HEK293 (cell line): ENCODE data around the gene DHRS12.

Source experiments
- MEIS1 ChIP-seq: sonication (generic); formaldehyde crosslinking; IDR thresholded peaks from 2 replicates; pipeline ENCODE4 v1.8.1; 2022; ENCODE audit warnings: missing genetic modification reagents, mild to moderate bottlenecking, borderline replicate concordance
- TF ChIP-seq, protein P1 (sequence below): fragments of 450-650 bp; formaldehyde crosslinking; IDR thresholded peaks from 2 replicates; pipeline ENCODE4 v1.5.1; 2016; ENCODE audit warnings: missing biosample characterization, missing genetic modification characterization

DNA sequence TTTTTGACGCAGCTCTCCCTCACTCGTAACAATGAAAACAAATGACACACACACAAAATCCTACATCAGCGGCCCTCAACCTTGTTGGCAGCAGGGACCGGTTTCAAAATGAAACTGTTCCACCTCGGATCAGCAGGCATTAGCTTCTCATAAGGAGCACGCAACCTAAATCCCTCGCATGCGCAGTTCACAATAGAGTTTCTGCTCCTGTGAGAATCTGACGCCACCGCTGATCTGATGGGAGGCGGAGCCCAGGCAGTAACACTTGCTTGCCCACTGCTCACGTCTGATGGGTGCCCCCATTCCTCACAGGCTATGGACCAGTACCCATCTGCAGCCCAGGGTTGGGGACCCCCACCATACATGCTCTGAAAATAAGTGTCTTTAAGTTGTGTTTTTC, 43.4 kb downstream of the DHRS12 start:
- TF ChIP-seq, protein P1, sequence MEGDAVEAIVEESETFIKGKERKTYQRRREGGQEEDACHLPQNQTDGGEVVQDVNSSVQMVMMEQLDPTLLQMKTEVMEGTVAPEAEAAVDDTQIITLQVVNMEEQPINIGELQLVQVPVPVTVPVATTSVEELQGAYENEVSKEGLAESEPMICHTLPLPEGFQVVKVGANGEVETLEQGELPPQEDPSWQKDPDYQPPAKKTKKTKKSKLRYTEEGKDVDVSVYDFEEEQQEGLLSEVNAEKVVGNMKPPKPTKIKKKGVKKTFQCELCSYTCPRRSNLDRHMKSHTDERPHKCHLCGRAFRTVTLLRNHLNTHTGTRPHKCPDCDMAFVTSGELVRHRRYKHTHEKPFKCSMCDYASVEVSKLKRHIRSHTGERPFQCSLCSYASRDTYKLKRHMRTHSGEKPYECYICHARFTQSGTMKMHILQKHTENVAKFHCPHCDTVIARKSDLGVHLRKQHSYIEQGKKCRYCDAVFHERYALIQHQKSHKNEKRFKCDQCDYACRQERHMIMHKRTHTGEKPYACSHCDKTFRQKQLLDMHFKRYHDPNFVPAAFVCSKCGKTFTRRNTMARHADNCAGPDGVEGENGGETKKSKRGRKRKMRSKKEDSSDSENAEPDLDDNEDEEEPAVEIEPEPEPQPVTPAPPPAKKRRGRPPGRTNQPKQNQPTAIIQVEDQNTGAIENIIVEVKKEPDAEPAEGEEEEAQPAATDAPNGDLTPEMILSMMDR = no peak
- TF ChIP-seq MEIS1 = no peak
